Immature natural killer cell (primary cell): ENCODE measurements around the gene SRGAP3. TPM values are rescaled to one million over a fixed set of nuclear protein-coding genes. Genes with fewer than 3 reads are reported as not detected.
A peak's percentile ranks its signal among the peaks of the same experiment; 100 is the strongest.

Experiments used
- DNase-seq, 3 donors: peaks; one replicate each; pipeline ENCODE4 v3.0.0; 2022; ENCODE audit warnings: mixed read lengths in 1 of 3
- H3K27ac Mint-ChIP-seq, 6 donors: one replicate each; pipeline ENCODE4 v1.8.0; 2020; ENCODE audit warnings: mixed read lengths in 6 of 6, mild to moderate bottlenecking in 5 of 6, inconsistent platforms in 4 of 6, moderate library complexity in 3 of 6
- H3K27me3 Mint-ChIP-seq, 3 donors: one replicate each; pipeline ENCODE4 v1.8.0; 2020 to 2021; ENCODE audit warnings: low read depth in 3 of 3, mild to moderate bottlenecking in 3 of 3, mixed read lengths in 3 of 3, moderate library complexity in 3 of 3, inconsistent platforms in 1 of 3
- H3K36me3 Mint-ChIP-seq, 3 donors: one replicate each; pipeline ENCODE4 v1.8.0; 2020; ENCODE audit warnings: mixed read lengths in 3 of 3, inconsistent platforms in 2 of 3, mild to moderate bottlenecking in 2 of 3
- H3K4me1 Mint-ChIP-seq, 2 donors: one replicate each; pipeline ENCODE4 v1.8.0; 2020; ENCODE audit warnings: inconsistent platforms in 2 of 2, mild to moderate bottlenecking in 2 of 2, mixed read lengths in 2 of 2, moderate library complexity in 1 of 2
- H3K4me3 Mint-ChIP-seq, 5 donors: one replicate each; pipeline ENCODE4 v1.8.0; 2020; ENCODE audit warnings: mild to moderate bottlenecking in 5 of 5, mixed read lengths in 5 of 5, inconsistent platforms in 3 of 5, moderate library complexity in 3 of 5
- H3K9me3 Mint-ChIP-seq, 6 donors: one replicate each; pipeline ENCODE4 v1.8.0; 2020; ENCODE audit warnings: mild to moderate bottlenecking in 6 of 6, mixed read lengths in 6 of 6, inconsistent platforms in 4 of 6, moderate library complexity in 3 of 6
- polyA plus RNA-seq, 3 donors: library from polyadenylated mRNA; unstranded; fragments of 300-500 nt; fragmentation: Illumina TruSeq; gene quantifications; one replicate each; pipeline ENCODE4 v1.2.3, GENCODE V29; 2021

SRGAP3 gene
- polyA plus RNA-seq, 3 donors from 2014 or later = 0.29 to 0.99 TPM; not detected in 1

DNA sequence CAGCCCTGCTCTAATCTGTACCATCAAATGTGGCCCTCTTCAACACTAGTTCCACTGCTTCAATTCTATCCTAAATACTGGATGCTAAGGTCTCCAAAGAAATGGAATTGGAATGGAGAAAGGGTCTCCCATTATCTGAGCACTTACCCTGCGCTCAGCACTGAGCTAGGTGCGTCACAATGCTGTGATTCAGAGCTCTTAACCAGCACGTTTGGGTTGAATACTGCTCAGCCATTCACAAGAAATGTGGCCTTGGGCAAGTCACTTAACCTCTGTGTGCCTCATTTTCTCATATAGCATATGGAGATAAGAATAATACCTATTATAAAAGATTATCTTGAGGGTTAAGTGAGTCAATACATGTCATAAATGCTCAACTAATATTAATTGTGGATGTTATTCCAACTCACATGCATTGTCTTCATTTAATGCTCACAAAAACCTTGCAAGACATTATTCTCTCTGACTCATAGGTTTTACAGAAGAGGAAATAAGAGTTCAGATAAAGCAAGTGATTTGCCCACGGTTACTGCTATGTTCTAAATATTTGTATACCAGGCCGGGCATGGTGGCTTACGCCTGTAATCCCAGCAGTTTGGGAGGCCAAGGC, 27.4 kb upstream of the SRGAP3 start:
- Mint-ChIP-seq H3K4me1 (no peaks in the 10 kb centered on the region), H3K27me3 (peaks cover 1 to 3% (median 2%) of the 10 kb centered on the region in 3 donors), H3K27ac (no peak overlapping the region), H3K4me3 (no peak overlapping the region), H3K36me3 (no peaks in the 10 kb centered on the region), H3K9me3 (no peaks in the 10 kb centered on the region)
- DNase-seq = no peak

DNA sequence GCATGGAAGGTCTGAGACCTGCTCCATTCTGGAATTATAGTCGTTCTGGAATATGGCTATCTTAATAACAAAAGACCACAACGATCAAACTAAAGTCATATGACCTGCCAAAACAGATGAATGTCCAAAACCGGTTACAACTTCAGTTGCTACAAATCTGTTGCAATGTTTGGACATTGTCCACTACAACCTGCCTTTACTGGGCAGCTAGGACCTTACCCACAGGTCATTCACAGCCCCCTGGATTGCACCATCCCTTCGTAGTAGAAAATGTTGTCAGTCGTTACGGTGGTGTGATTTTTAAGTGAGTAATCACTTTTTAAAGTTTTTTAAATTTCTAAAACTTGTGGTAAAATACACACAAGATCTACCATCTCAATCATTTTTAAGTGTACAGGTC, 22.5 kb upstream of the SRGAP3 start:
- no peaks in the 10 kb centered on the region for H3K27me3 Mint-ChIP-seq
- H3K9me3 Mint-ChIP-seq = no peaks in the 10 kb centered on the region
- no peak overlapping the region for H3K27ac Mint-ChIP-seq
- H3K36me3 Mint-ChIP-seq = no peaks in the 10 kb centered on the region
- H3K4me1 Mint-ChIP-seq = no peaks in the 10 kb centered on the region
- DNase-seq = no peak
- no peak overlapping the region for H3K4me3 Mint-ChIP-seq

GRCh38 chr3:9270704-9271103, 21.3 kb upstream of the SRGAP3 start:
- Mint-ChIP-seq H3K27me3 (no peaks in the 10 kb centered on the region), H3K4me3 (no peak overlapping the region)

DNA sequence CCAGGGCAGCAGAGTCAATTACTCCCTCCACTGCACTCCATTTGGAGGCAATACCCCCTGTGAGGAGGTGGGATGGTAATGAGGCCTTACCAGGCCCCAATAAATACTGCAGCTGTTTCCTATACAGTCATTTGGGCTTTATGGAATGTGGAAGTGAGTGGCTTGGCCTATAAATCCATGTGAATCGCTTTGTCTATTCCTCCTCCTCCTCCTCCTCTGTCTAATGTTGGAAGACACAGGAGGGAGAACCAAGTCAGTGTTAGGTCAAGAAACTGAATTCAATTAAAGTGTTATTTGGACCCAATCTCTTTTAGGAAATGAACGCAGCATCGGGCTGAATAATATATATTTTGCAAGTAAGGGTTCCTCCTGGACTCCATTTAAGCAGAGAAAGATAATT, 17.3 kb upstream of the SRGAP3 start:
- Mint-ChIP-seq H3K27ac (no peak overlapping the region), H3K4me3 (no peak overlapping the region), H3K9me3 (no peaks in the 10 kb centered on the region), H3K4me1 (no peaks in the 10 kb centered on the region), H3K27me3 (peaks cover 0 to 6% (median 0%) of the 10 kb centered on the region in 3 donors), H3K36me3 (no peaks in the 10 kb centered on the region)
- no peak for DNase-seq

More at GRCh38 chr3:9270704-9271103, 21.3 kb upstream of the SRGAP3 start:
- H3K4me1 Mint-ChIP-seq = no peaks in the 10 kb centered on the region
- H3K27ac Mint-ChIP-seq = no peak overlapping the region
- H3K9me3 Mint-ChIP-seq = no peaks in the 10 kb centered on the region
- no peak for DNase-seq
- H3K36me3 Mint-ChIP-seq = no peaks in the 10 kb centered on the region

DNA sequence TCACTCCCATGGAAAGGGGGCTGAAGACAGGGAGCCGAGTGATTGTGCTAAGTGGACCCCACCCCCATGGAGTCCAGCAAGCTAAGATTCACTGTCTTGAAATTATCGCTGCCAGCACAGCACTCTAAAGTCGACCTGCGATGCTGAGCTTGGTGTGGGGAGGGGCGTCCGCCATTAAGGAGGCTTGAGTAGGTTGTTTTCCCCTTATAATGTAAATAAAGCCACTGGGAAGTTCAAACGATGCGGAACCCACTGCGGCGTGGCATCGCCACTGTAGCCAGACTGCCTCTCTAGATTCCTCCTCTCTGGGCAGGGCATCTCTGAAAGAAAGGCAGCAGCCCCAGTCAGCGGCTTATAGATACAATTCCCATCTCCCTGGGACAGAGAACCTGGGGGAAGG, 10.9 kb upstream of the SRGAP3 start:
- no peak for DNase-seq
- no peaks in the 10 kb centered on the region for H3K36me3 Mint-ChIP-seq
- no peak overlapping the region for H3K27ac Mint-ChIP-seq
- peaks cover 0 to 4% (median 0%) of the 10 kb centered on the region in 6 donors for H3K9me3 Mint-ChIP-seq
- no peak overlapping the region for H3K4me3 Mint-ChIP-seq
- H3K4me1 Mint-ChIP-seq = no peaks in the 10 kb centered on the region
- H3K27me3 Mint-ChIP-seq = peaks cover 4 to 9% (median 6%) of the 10 kb centered on the region in 3 donors

- DNase-seq = no peak
- H3K27me3 Mint-ChIP-seq = peaks cover 4 to 7% (median 6%) of the 10 kb centered on the region in 3 donors
- no peaks in the 10 kb centered on the region for H3K4me1 Mint-ChIP-seq
These were observed 7.6 kb upstream of the SRGAP3 start for GRCh38 chr3:9257092-9257491.

DNA sequence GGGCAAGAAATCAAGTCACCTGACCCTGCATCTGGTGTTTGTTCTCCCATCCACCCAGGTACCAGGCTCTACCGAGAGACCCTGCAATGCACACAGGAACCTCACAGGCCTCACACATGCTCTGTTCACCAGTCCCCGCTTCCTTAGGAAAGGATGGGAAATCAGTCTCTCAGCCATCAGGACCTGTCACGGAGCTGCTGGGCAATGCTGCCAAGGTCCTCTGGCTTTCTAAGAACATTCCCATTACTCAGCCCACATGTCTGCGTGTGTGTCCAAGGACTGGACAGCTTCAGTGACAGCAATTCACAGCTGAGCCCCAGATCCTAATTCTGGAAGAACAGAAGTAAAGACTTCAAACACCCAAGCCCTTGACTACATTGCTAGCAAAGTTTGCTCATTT, 6.5 kb upstream of the SRGAP3 start:
- Mint-ChIP-seq H3K27ac (no peak overlapping the region), H3K4me3 (no peak overlapping the region), H3K27me3 (peaks cover 4 to 7% (median 6%) of the 10 kb centered on the region in 3 donors), H3K9me3 (peaks cover 0 to 4% (median 0%) of the 10 kb centered on the region in 6 donors), H3K36me3 (no peaks in the 10 kb centered on the region), H3K4me1 (no peaks in the 10 kb centered on the region)
- no peak for DNase-seq

More at GRCh38 chr3:9257092-9257491, 7.6 kb upstream of the SRGAP3 start:
- Mint-ChIP-seq H3K36me3 (no peaks in the 10 kb centered on the region), H3K9me3 (peaks cover 0 to 4% (median 0%) of the 10 kb centered on the region in 6 donors), H3K4me3 (no peak overlapping the region), H3K27ac (no peak overlapping the region)

- Mint-ChIP-seq H3K27ac (no peak overlapping the region), H3K4me3 (no peak overlapping the region), H3K9me3 (peaks cover 0 to 4% (median 0%) of the 10 kb centered on the region in 6 donors), H3K4me1 (peaks cover 3 to 4% of the 10 kb centered on the region in 2 donors), H3K27me3 (peaks cover 2 to 6% (median 5%) of the 10 kb centered on the region in 3 donors), H3K36me3 (no peaks in the 10 kb centered on the region)
- no peak for DNase-seq
These were observed 5.3 kb upstream of the SRGAP3 start for GRCh38 chr3:9254764-9255163.

- peaks cover 0 to 4% (median 0%) of the 10 kb centered on the region in 6 donors for H3K9me3 Mint-ChIP-seq
- H3K27me3 Mint-ChIP-seq = peaks cover 2 to 5% (median 3%) of the 10 kb centered on the region in 3 donors
- no peak overlapping the region for H3K27ac Mint-ChIP-seq
- no peaks in the 10 kb centered on the region for H3K36me3 Mint-ChIP-seq
- peaks cover 18 to 19% of the 10 kb centered on the region in 2 donors for H3K4me1 Mint-ChIP-seq
- no peak overlapping the region for H3K4me3 Mint-ChIP-seq
- no peak for DNase-seq
These were observed 3.9 kb upstream of the SRGAP3 start for GRCh38 chr3:9253327-9253726.

DNA sequence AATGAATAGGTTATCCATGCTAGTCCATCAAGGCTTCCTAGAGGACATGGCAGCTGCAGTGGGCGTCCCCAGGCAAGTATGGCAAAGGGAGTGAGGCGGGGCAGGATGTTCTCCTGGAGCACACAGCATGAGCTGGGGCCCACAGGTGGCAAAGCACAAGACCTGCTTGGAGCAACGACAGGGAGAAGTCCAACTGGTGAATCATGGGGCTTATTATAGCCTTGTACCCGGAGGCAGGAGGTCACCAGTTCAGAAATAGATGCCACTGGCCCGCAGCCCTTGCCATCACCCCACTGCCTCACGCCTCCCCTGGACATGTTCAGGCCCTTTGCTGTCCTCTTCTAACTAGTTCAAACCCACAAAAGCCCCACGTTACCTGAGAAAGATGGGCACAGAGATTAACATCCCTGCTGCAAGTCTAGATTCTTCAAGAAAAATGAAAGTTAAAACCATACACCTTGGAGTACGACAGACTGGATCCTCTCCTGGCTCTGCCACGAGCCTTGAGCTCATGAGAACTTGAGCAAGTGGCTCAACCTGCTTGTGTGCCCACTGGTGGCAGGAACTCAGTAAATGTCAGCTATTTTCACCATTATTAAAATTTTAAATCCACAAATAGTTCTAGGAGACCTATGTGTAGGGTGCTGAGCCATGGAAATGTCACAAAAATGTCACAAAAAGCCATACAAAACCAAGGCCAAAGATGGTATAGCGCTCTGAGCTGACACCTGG, 1.8 kb upstream of the SRGAP3 start:
- peaks cover 24% of the 10 kb centered on the region in 2 donors for H3K4me1 Mint-ChIP-seq
- H3K27me3 Mint-ChIP-seq = peaks cover under 1 to 3% (median 3%) of the 10 kb centered on the region in 3 donors

GRCh38 chr3:9250236-9250635, 790 bp upstream of the SRGAP3 start:
- Mint-ChIP-seq H3K27ac (peak overlapping the region in 1 of 6 donors; percentile 38), H3K36me3 (no peaks in the 10 kb centered on the region), H3K4me3 (peak overlapping the region in 2 of 5 donors; percentile 34 to 95), H3K9me3 (no peaks in the 10 kb centered on the region), H3K4me1 (peaks cover 24% of the 10 kb centered on the region in 2 donors), H3K27me3 (peaks cover 1 to 3% (median 3%) of the 10 kb centered on the region in 3 donors)
- no peak for DNase-seq

More for the DNA sequence above, 1.8 kb upstream of the SRGAP3 start:
- H3K4me3 Mint-ChIP-seq = no peak overlapping the region
- no peak for DNase-seq
- H3K27ac Mint-ChIP-seq = no peak overlapping the region
- H3K9me3 Mint-ChIP-seq = no peaks in the 10 kb centered on the region
- H3K36me3 Mint-ChIP-seq = no peaks in the 10 kb centered on the region

GRCh38 chr3:9248522-9249271, 749 bp downstream of the SRGAP3 start:
- peak overlapping the region in 2 of 6 donors; percentile 38 to 66 for H3K27ac Mint-ChIP-seq
- H3K4me3 Mint-ChIP-seq = peak overlapping the region; percentile 90 to 95 (median 93)
- peaks cover 1 to 5% (median 3%) of the 10 kb centered on the region in 3 donors for H3K27me3 Mint-ChIP-seq
- no peaks in the 10 kb centered on the region for H3K9me3 Mint-ChIP-seq
- H3K36me3 Mint-ChIP-seq = no peaks in the 10 kb centered on the region
- H3K4me1 Mint-ChIP-seq = peaks cover 24% of the 10 kb centered on the region in 2 donors
- no peak for DNase-seq

- DNase-seq = peak; percentile 5 to 14 (median 9)
- peak overlapping the region in 2 of 6 donors; percentile 66 to 73 for H3K27ac Mint-ChIP-seq
- H3K27me3 Mint-ChIP-seq = peaks cover 1 to 5% (median 3%) of the 10 kb centered on the region in 3 donors
- H3K4me3 Mint-ChIP-seq = peak overlapping the region; percentile 90 to 95 (median 93)
- no peaks in the 10 kb centered on the region for H3K9me3 Mint-ChIP-seq
- peaks cover 24% of the 10 kb centered on the region in 2 donors for H3K4me1 Mint-ChIP-seq
- no peaks in the 10 kb centered on the region for H3K36me3 Mint-ChIP-seq
These were observed 1.4 kb downstream of the SRGAP3 start for GRCh38 chr3:9247941-9248521.
